GM23338 (cell line): ENCODE data around the gene STK39. TPM values are rescaled to one million over a fixed set of nuclear protein-coding genes. Genes with fewer than 3 reads are reported as not detected.

ENCODE experiments used
- ATAC-seq: fragments of 200-7000 bp; cut with Tn5 transposase; 3 replicates; pipeline ENCODE4 v1.9.1; 2020
- DNase-seq: peaks from one replicate; pipeline ENCODE4 v3.0.0-alpha.2; 2015; ENCODE audit warnings: low spot score
- H2AFZ ChIP-seq: fragments of 200-600 bp; sonication (generic); 2 replicates; pipeline ENCODE4 v1.8.0; 2016; ENCODE audit warnings: antibody characterized with exemption, mild to moderate bottlenecking, moderate library complexity
- H3F3A ChIP-seq: fragments of 200-600 bp; sonication (generic); replicated peaks from 2 replicates; pipeline ENCODE4 v1.8.0; 2017; ENCODE audit warnings: antibody characterized with exemption, mixed run types, low read depth
- H3K27ac ChIP-seq: fragments of 200-600 bp; sonication (generic); 2 replicates; pipeline ENCODE4 v1.6.1; 2016; ENCODE audit warnings: low read depth
- H3K27me3 ChIP-seq: fragments of 200-600 bp; sonication (generic); 2 replicates; pipeline ENCODE4 v1.8.0; 2016; ENCODE audit warnings: mild to moderate bottlenecking, mixed run types, moderate library complexity; ENCODE audit not compliant: insufficient read depth
- H3K36me3 ChIP-seq: fragments of 200-600 bp; sonication (generic); 2 replicates; pipeline ENCODE4 v1.8.0; 2016; ENCODE audit warnings: mild to moderate bottlenecking; ENCODE audit not compliant: insufficient read depth
- H3K4me1 ChIP-seq: fragments of 200-600 bp; sonication (generic); 2 replicates; pipeline ENCODE4 v1.8.0; 2016; ENCODE audit warnings: mild to moderate bottlenecking, moderate library complexity; ENCODE audit not compliant: insufficient read depth
- H3K4me2 ChIP-seq: fragments of 200-600 bp; sonication (generic); 2 replicates; pipeline ENCODE4 v1.7.1; 2017; ENCODE audit warnings: mixed run types
- H3K4me3 ChIP-seq: fragments of 200-600 bp; sonication (generic); 2 replicates; pipeline ENCODE4 v1.6.1; 2016; ENCODE audit warnings: mixed run types
- H3K79me2 ChIP-seq: fragments of 200-600 bp; sonication (generic); replicated peaks from 2 replicates; pipeline ENCODE4 v1.8.0; 2017; ENCODE audit warnings: mild to moderate bottlenecking; ENCODE audit not compliant: insufficient read depth
- H3K9me2 ChIP-seq: fragments of 200-600 bp; sonication (generic); 2 replicates; pipeline ENCODE4 v1.8.0; 2017; ENCODE audit not compliant: insufficient read depth
- H4K20me1 ChIP-seq: fragments of 200-600 bp; sonication (generic); replicated peaks from 2 replicates; pipeline ENCODE4 v1.8.0; 2017; ENCODE audit warnings: mild to moderate bottlenecking; ENCODE audit not compliant: insufficient read depth
- H3K27ac Mint-ChIP-seq: 2 replicates; pipeline ENCODE4 v1.8.0; 2020; ENCODE audit warnings: inconsistent platforms, mild to moderate bottlenecking, moderate library complexity, mixed read lengths
- H3K27me3 Mint-ChIP-seq: 3 replicates; pipeline ENCODE4 v1.8.0; 2022; ENCODE audit warnings: low read depth, mild to moderate bottlenecking, moderate library complexity, mixed read lengths, inconsistent platforms; ENCODE audit not compliant: insufficient read depth, poor library complexity
- H3K36me3 Mint-ChIP-seq: 3 replicates; pipeline ENCODE4 v1.8.0; 2021; ENCODE audit warnings: low read depth, mild to moderate bottlenecking, inconsistent platforms, moderate library complexity, mixed read lengths
- H3K4me1 Mint-ChIP-seq: 3 replicates; pipeline ENCODE4 v1.8.0; 2020; ENCODE audit warnings: mild to moderate bottlenecking, inconsistent platforms, mixed read lengths
- H3K4me3 Mint-ChIP-seq: 3 replicates; pipeline ENCODE4 v1.8.0; 2021; ENCODE audit warnings: moderate library complexity, mild to moderate bottlenecking, inconsistent platforms, mixed read lengths
- H3K9me3 Mint-ChIP-seq: 3 replicates; pipeline ENCODE4 v1.8.0; 2020; ENCODE audit warnings: moderate library complexity, mild to moderate bottlenecking, inconsistent platforms, mixed read lengths
- CREB1 ChIP-seq: fragments of 250-450 bp; sonication (Bioruptor Pico); IDR thresholded peaks from 2 replicates; pipeline ENCODE4 v1.5.0; 2020; ENCODE audit warnings: low read depth, mild to moderate bottlenecking, moderate library complexity
- CTCF ChIP-seq, 2 experiments: fragments of 200-600 bp in 1 of 2; sonication (generic) in 1 of 2; conservative IDR thresholded peaks; 2 replicates each; pipeline versions ENCODE4 v1.5.1 to v1.6.1; 2016 to 2017; ENCODE audit warnings: antibody characterized with exemption in 2 of 2, low read depth in 2 of 2, mild to moderate bottlenecking in 2 of 2, moderate library complexity in 1 of 2
- ETS1 ChIP-seq: IDR thresholded peaks from 2 replicates; pipeline ENCODE4 v1.6.1; 2016; ENCODE audit warnings: antibody characterized with exemption
- EZH2 ChIP-seq: fragments of 200-600 bp; sonication (generic); IDR thresholded peaks from one replicate; pipeline ENCODE4 v1.8.0; 2017; ENCODE audit warnings: antibody characterized with exemption, mild to moderate bottlenecking, low read depth; ENCODE audit not compliant: unreplicated experiment
- EZH2phosphoT487 ChIP-seq: fragments of 200-600 bp; sonication (generic); IDR thresholded peaks from one replicate; pipeline ENCODE4 v1.8.1; 2018; ENCODE audit warnings: antibody characterized with exemption; ENCODE audit not compliant: unreplicated experiment
- JUNB ChIP-seq: IDR thresholded peaks from one replicate; pipeline ENCODE4 v1.6.1; 2016; ENCODE audit warnings: antibody characterized with exemption; ENCODE audit not compliant: unreplicated experiment
- NANOG ChIP-seq: IDR thresholded peaks from 2 replicates; pipeline ENCODE4 v1.6.1; 2016; ENCODE audit warnings: antibody characterized with exemption, borderline replicate concordance
- POLR2AphosphoS5 ChIP-seq: IDR thresholded peaks from 2 replicates; pipeline ENCODE4 v1.6.1; 2016; ENCODE audit warnings: antibody characterized with exemption, low read depth
- REST ChIP-seq: IDR thresholded peaks from one replicate; pipeline ENCODE4 v1.6.1; 2018; ENCODE audit warnings: antibody characterized with exemption; ENCODE audit not compliant: unreplicated experiment
- STAT1 ChIP-seq: IDR thresholded peaks from one replicate; pipeline ENCODE4 v1.6.1; 2016; ENCODE audit warnings: antibody characterized with exemption; ENCODE audit not compliant: unreplicated experiment
- ZNF114 ChIP-seq: fragments of 250-450 bp; sonication (Bioruptor Pico); IDR thresholded peaks from 2 replicates; pipeline ENCODE4 v1.5.0; 2020; ENCODE audit warnings: mild to moderate bottlenecking, moderate library complexity
- ZNF331 ChIP-seq: fragments of 250-450 bp; sonication (Bioruptor Pico); IDR thresholded peaks from 2 replicates; pipeline ENCODE4 v1.5.0; 2020; ENCODE audit warnings: low read depth, mild to moderate bottlenecking, moderate library complexity
- ZNF462 ChIP-seq: fragments of 250-450 bp; sonication (Bioruptor Pico); IDR thresholded peaks from 2 replicates; pipeline ENCODE4 v1.5.0; 2020; ENCODE audit warnings: mild to moderate bottlenecking, moderate library complexity
- polyA plus RNA-seq: library from polyadenylated mRNA; unstranded; fragments of >200 nt; fragmentation: Nextera tagmentation; extraction: Ambion mirVana; gene quantifications from 2 replicates; pipeline ENCODE4 v1.2.1, GENCODE V29; 2016
- total RNA-seq: library from RNA; depleted of rRNA; stranded (reverse); fragments of >200 nt; shearing (Covaris generic); gene quantifications from 2 replicates; pipeline ENCODE4 v1.2.3, GENCODE V29; 2014

The STK39 gene
- total and polyA plus RNA-seq, 2 experiments from 2014 or later = 9.5 to 16.9 TPM

GRCh38 chr2:168212167-168212566, 35.2 kb downstream of the STK39 start:
- no peak for ATAC-seq
- Histone ChIP-seq H3K4me2 (no peak overlapping the region), H3K9me2 (no peaks in the 10 kb centered on the region), H2AFZ (no peak overlapping the region), H3K4me1 (no peaks in the 10 kb centered on the region), H3K27ac (no peak overlapping the region), H3K36me3 (no peaks in the 10 kb centered on the region), H3K4me3 (no peak overlapping the region), H3K79me2 (no peaks in the 10 kb centered on the region), H4K20me1 (no peaks in the 10 kb centered on the region), H3K27me3 (no peaks in the 10 kb centered on the region), H3F3A (no peaks in the 10 kb centered on the region)
- Mint-ChIP-seq H3K9me3 (no peaks in the 10 kb centered on the region), H3K4me1 (peaks cover 10% of the 10 kb centered on the region), H3K27me3 (no peaks in the 10 kb centered on the region), H3K27ac (no peak overlapping the region), H3K36me3 (no peaks in the 10 kb centered on the region), H3K4me3 (no peak overlapping the region)
- TF ChIP-seq REST (no peak), CTCF (conservative IDR thresholded peaks at IDR 0.05; ENCODE audit: low read depth in 2 of 2) (no peak), ZNF462 (CRISPR knock-in tag) (no peak), ZNF331 (CRISPR knock-in tag) (no peak), NANOG (no peak), JUNB (no peak), ZNF114 (CRISPR knock-in tag) (no peak), EZH2phosphoT487 (no peak), POLR2AphosphoS5 (no peak), CREB1 (CRISPR knock-in tag) (no peak), STAT1 (no peak), EZH2 (no peak), ETS1 (no peak)
- peak; percentile 24 for DNase-seq
